Lung (tissue), 12 donors: Measurements from ENCODE around the gene EDNRB. TPM values are rescaled to one million over a fixed set of nuclear protein-coding genes. Genes with fewer than 3 reads are reported as not detected.
A peak's percentile ranks its signal among the peaks of the same experiment; 100 is the strongest.

Experiments used
- ATAC-seq: fragments of 200-7000 bp; cut with Tn5 transposase; one replicate; pipeline ENCODE4 v1.9.1; 2020; ENCODE audit warnings: moderate number of reproducible peaks; ENCODE audit not compliant: insufficient read depth, low FRiP score
- DNase-seq, 3 donors: peaks; one replicate each; pipeline ENCODE4 v3.0.0-alpha.2; 2013 to 2017
- H3K27ac ChIP-seq, 2 donors: one replicate each; pipeline ENCODE4 v1.5.1; 2013; ENCODE audit warnings: mild to moderate bottlenecking in 2 of 2, moderate library complexity in 2 of 2, control low read depth in 1 of 2, inconsistent platforms in 1 of 2, low read depth in 1 of 2, low read length in 1 of 2
- H3K27me3 ChIP-seq, 3 donors: one replicate each; pipeline ENCODE4 v1.5.1; 2013; ENCODE audit warnings: low read length in 2 of 3; ENCODE audit not compliant: control insufficient read depth in 3 of 3, insufficient read depth in 3 of 3
- H3K36me3 ChIP-seq, 4 donors: one replicate each; pipeline ENCODE4 v1.5.1; 2013; ENCODE audit warnings: low read length in 4 of 4, mild to moderate bottlenecking in 1 of 4, moderate library complexity in 1 of 4; ENCODE audit not compliant: control insufficient read depth in 4 of 4, insufficient read depth in 4 of 4
- H3K4me1 ChIP-seq, 5 donors: one replicate each; pipeline ENCODE4 v1.5.1; 2013; ENCODE audit warnings: low read length in 5 of 5, mild to moderate bottlenecking in 2 of 5, moderate library complexity in 1 of 5; ENCODE audit not compliant: control insufficient read depth in 5 of 5, insufficient read depth in 5 of 5
- H3K4me3 ChIP-seq: one replicate; pipeline ENCODE4 v1.5.1; 2013; ENCODE audit warnings: mild to moderate bottlenecking, control low read depth, moderate library complexity
- H3K9ac ChIP-seq, 2 donors: one replicate each; pipeline ENCODE4 v1.5.1; 2013; ENCODE audit warnings: low read length in 2 of 2, control low read depth in 1 of 2; ENCODE audit not compliant: insufficient read depth in 1 of 2
- H3K9me3 ChIP-seq, 4 donors: one replicate each; pipeline ENCODE4 v1.5.1; 2013; ENCODE audit warnings: low read length in 3 of 4, mild to moderate bottlenecking in 1 of 4, moderate library complexity in 1 of 4; ENCODE audit not compliant: control insufficient read depth in 4 of 4, insufficient read depth in 3 of 4
- WGBS, 2 donors: extraction: QIAGEN DNeasy Blood & Tissue Kit; methylation state at CpG; one replicate each; pipeline ENCODE4 v1.1.7; 2013; 5-methylcytosine and 5-hydroxymethylcytosine counted together
- polyA plus RNA-seq, 2 donors: library from polyadenylated mRNA; stranded (reverse); fragments of 200-250 nt; gene quantifications; one replicate each; pipeline ENCODE4 v1.2.1, GENCODE V29; 2013
- total RNA-seq, 2 donors: library from RNA; depleted of rRNA in 1 of 2; stranded (reverse); fragments of >200 nt in 1 of 2; gene quantifications; one replicate each; pipeline ENCODE4 v1.2.1, GENCODE V29; 2014 to 2021
- TF ChIP-seq, protein P1 (sequence below): IDR thresholded peaks from 2 replicates; pipeline ENCODE4 v1.5.1; 2012; ENCODE audit warnings: mild to moderate bottlenecking; ENCODE audit errors: control extremely low read depth, extremely low read depth
- donor health status: control.
- donor health status: control.
- donor health status: Bipolar disorder and iron deficiency.
- donor health status: healthy.
- donor health status: DM: yes; HTN: yes; CAD: no.

Gene EDNRB
- total and polyA plus RNA-seq, 4 donors = 23.2 to 155 (median 53.4) TPM

DNA sequence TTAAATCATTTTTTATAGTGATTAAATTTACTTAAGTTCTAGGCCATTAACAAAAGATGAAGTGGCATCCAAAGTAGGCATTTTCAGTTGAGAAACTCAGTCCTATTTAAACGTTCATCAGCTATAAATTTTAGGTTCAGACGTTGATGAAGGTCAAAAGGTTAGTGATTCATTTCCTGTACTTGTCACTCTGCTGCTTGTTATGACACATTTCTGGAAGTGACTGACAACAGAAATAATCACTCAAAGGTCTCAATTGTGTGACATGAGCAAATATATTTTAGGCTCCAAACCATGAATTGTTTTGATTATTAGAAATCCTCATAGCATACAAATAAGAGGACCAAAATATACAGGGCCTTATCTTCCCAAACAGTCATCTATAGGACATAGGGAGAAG lies 10.3 kb upstream of the EDNRB start:
- ATAC-seq (no peak), DNase-seq (no peak)
- Histone ChIP-seq H3K36me3 (no peaks in the 10 kb centered on the region), H3K9ac (no peak overlapping the region), H3K27ac (no peak overlapping the region), H3K4me3 (no peak overlapping the region), H3K4me1 (peaks cover 0 to 6% (median 3%) of the 10 kb centered on the region in 5 donors), H3K27me3 (no peaks in the 10 kb centered on the region), H3K9me3 (peaks cover 0 to 2% (median 0%) of the 10 kb centered on the region in 4 donors)
- TF ChIP-seq, protein P1, sequence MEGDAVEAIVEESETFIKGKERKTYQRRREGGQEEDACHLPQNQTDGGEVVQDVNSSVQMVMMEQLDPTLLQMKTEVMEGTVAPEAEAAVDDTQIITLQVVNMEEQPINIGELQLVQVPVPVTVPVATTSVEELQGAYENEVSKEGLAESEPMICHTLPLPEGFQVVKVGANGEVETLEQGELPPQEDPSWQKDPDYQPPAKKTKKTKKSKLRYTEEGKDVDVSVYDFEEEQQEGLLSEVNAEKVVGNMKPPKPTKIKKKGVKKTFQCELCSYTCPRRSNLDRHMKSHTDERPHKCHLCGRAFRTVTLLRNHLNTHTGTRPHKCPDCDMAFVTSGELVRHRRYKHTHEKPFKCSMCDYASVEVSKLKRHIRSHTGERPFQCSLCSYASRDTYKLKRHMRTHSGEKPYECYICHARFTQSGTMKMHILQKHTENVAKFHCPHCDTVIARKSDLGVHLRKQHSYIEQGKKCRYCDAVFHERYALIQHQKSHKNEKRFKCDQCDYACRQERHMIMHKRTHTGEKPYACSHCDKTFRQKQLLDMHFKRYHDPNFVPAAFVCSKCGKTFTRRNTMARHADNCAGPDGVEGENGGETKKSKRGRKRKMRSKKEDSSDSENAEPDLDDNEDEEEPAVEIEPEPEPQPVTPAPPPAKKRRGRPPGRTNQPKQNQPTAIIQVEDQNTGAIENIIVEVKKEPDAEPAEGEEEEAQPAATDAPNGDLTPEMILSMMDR = no peak
- WGBS, 2 donors = 2 to 4% methylated on average over 2 of the region's 2 CpGs

DNA sequence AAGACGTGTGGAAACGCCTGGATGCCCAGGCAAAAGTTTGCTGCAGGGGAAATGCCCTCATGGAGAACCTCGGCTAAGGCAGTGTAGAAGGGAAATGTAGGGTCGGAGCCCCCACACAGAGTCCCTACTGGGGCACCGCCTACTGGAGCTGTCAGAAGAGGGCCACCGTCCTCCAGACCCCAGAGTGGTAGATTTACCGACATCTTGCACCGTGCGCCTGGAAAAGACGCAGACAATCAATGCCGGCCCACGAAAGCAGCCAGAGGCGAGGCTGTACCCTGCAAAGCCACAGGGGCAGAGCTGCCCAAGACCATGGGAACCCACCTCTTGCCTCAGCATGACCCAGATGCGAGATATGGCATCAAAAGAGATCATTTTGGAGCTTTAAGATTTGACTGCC lies 7.0 kb upstream of the EDNRB start:
- H3K9me3 ChIP-seq = peaks cover 0 to 2% (median 0%) of the 10 kb centered on the region in 4 donors
- H3K4me3 ChIP-seq = no peak overlapping the region
- H3K9ac ChIP-seq = no peak overlapping the region
- DNase-seq (no peak), ATAC-seq (no peak)
- WGBS, 2 donors = 95 to 97% methylated on average over 14 of the region's 14 CpGs
- no peaks in the 10 kb centered on the region for H3K36me3 ChIP-seq
- TF ChIP-seq, protein P1 = no peak
- peaks cover 0 to 1% (median 0%) of the 10 kb centered on the region in 5 donors for H3K4me1 ChIP-seq
- H3K27me3 ChIP-seq = peaks cover 0 to 2% (median 0%) of the 10 kb centered on the region in 3 donors
- H3K27ac ChIP-seq = no peak overlapping the region

DNA sequence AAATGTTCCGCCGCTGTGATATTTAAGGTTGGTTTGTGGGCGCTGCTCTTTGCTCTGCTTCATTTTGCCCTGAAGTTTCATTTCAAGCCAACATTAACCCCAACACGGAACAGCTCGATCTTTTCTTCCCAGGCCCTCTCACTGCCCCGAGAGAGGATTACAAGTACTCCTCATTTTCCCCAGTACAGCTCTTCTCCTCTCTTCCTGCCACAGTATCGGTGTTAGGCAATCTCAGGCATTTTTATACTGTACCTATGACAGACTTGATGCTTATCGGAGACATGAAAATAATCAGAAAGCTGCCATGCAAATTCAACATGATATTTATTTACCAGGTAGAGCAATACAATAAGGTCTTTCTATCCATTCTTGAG lies 1.3 kb upstream of the EDNRB start:
- WGBS, 2 donors = 27 to 35% methylated on average over 8 of the region's 8 CpGs
- TF ChIP-seq, protein P1 = no peak
- H3K36me3 ChIP-seq = peaks cover 0 to 4% (median 0%) of the 10 kb centered on the region in 4 donors
- H3K27ac ChIP-seq = peak overlapping the region; percentile 17 to 51
- H3K27me3 ChIP-seq = peaks cover 0 to 2% (median 0%) of the 10 kb centered on the region in 3 donors
- H3K9me3 ChIP-seq = no peaks in the 10 kb centered on the region
- ATAC-seq (no peak), DNase-seq (no peak)
- peak overlapping the region; percentile 52 to 91 for H3K9ac ChIP-seq
- no peak overlapping the region for H3K4me3 ChIP-seq
- H3K4me1 ChIP-seq = peaks cover 0 to 32% (median 6%) of the 10 kb centered on the region in 5 donors
